SK-N-SH (cell line): ENCODE data around the gene SLC30A2. TPM values are rescaled to one million over a fixed set of nuclear protein-coding genes. Genes with fewer than 3 reads are reported as not detected.

Source experiments
- CTCF ChIA-PET: fragments of 300-600, 350-600 bp; formaldehyde crosslinking; extraction: SDS; loops from one replicate; lab custom pipeline; 2021; lab: Yijun Ruan, JAX
- POLR2A ChIA-PET: fragments of 350-600 bp; sonication (Branson Sonifier 250); formaldehyde crosslinking; extraction: SDS; loops from one replicate; lab custom pipeline; 2020; ENCODE audit warnings: antibody characterized with exemption, inconsistent platforms; lab: Yijun Ruan, JAX
- DNase-seq: peaks from one replicate; pipeline ENCODE4 v3.0.0; 2012
- H2AFZ ChIP-seq: fragments of 200-600 bp; sonication (generic); 2 replicates; pipeline ENCODE4 v1.8.1; 2016; ENCODE audit warnings: antibody characterized with exemption, mild to moderate bottlenecking, low read depth
- H3F3A ChIP-seq: fragments of 200-600 bp; sonication (generic); replicated peaks from 2 replicates; pipeline ENCODE3; 2016; ENCODE audit warnings: antibody characterized with exemption, mild to moderate bottlenecking; ENCODE audit not compliant: insufficient read depth
- H3K27ac ChIP-seq, 2 experiments: fragments of 200-500 bp in 1 of 2; fragments of 200-600 bp in 1 of 2; sonication (Bioruptor generic) in 1 of 2; sonication (generic), shearing (Covaris generic) in 1 of 2; 2 replicates each; pipeline versions ENCODE4 v1.5.1 to v1.6.1; 2014 to 2016; ENCODE audit warnings: low read depth in 2 of 2, inconsistent platforms in 1 of 2, low read length in 1 of 2, mild to moderate bottlenecking in 1 of 2, mixed read lengths in 1 of 2
- H3K27me3 ChIP-seq: fragments of 200-600 bp; sonication (generic), shearing (Covaris generic); 2 replicates; pipeline ENCODE4 v1.6.1; 2016; ENCODE audit warnings: mixed run types; ENCODE audit not compliant: insufficient read depth
- H3K36me3 ChIP-seq, 2 experiments: fragments of 200-500 bp in 1 of 2; fragments of 200-600 bp in 1 of 2; sonication (Bioruptor generic) in 1 of 2; sonication (generic) in 1 of 2; replicated peaks in 1 of 2; 2 replicates each; pipeline versions ENCODE3 to v1.5.1; 2014 to 2016; ENCODE audit warnings: low read length in 1 of 2, mild to moderate bottlenecking in 1 of 2; ENCODE audit not compliant: insufficient read depth in 2 of 2, control insufficient read depth in 1 of 2
- H3K4me1 ChIP-seq, 2 experiments: fragments of 200-500 bp in 1 of 2; fragments of 200-600 bp in 1 of 2; sonication (Bioruptor generic) in 1 of 2; sonication (generic), shearing (Covaris generic) in 1 of 2; 2 replicates each; pipeline versions ENCODE4 v1.5.1 to v1.6.1; 2014 to 2016; ENCODE audit warnings: low read depth in 1 of 2, low read length in 1 of 2, mixed run types in 1 of 2; ENCODE audit not compliant: insufficient read depth in 2 of 2, control insufficient read depth in 1 of 2
- H3K4me2 ChIP-seq: fragments of 200-600 bp; sonication (generic), shearing (Covaris generic); 2 replicates; pipeline ENCODE4 v1.6.1; 2017; ENCODE audit warnings: mixed run types
- H3K4me3 ChIP-seq, 2 experiments: fragments of 200-500 bp in 1 of 2; fragments of 200-600 bp in 1 of 2; sonication (Bioruptor generic) in 1 of 2; sonication (generic), shearing (Covaris generic) in 1 of 2; 2 replicates each; pipeline versions ENCODE4 v1.5.1 to v1.8.1; 2014 to 2016; ENCODE audit warnings: low read depth in 2 of 2, inconsistent platforms in 1 of 2, low read length in 1 of 2, mild to moderate bottlenecking in 1 of 2, mixed read lengths in 1 of 2, moderate library complexity in 1 of 2
- H3K79me2 ChIP-seq: fragments of 200-600 bp; sonication (generic); 2 replicates; pipeline ENCODE4 v1.8.1; 2017; ENCODE audit warnings: mild to moderate bottlenecking; ENCODE audit not compliant: insufficient read depth
- H3K9ac ChIP-seq: fragments of 200-600 bp; sonication (generic); 2 replicates; pipeline ENCODE4 v1.6.1; 2017; ENCODE audit warnings: mixed run types
- H3K9me2 ChIP-seq: fragments of 200-600 bp; sonication (generic); 2 replicates; pipeline ENCODE4 v1.6.1; 2017; ENCODE audit warnings: mixed run types
- H3K9me3 ChIP-seq: fragments of 200-600 bp; sonication (generic); 2 replicates; pipeline ENCODE4 v1.6.1; 2017; ENCODE audit warnings: mixed run types, mild to moderate bottlenecking, moderate library complexity
- H4K20me1 ChIP-seq: fragments of 200-600 bp; sonication (generic); 2 replicates; pipeline ENCODE4 v1.6.1; 2017; ENCODE audit warnings: mild to moderate bottlenecking, mixed run types; ENCODE audit not compliant: insufficient read depth
- ELF1 ChIP-seq: IDR thresholded peaks from 2 replicates; pipeline ENCODE4 v1.4.0; 2012
- EZH2phosphoT487 ChIP-seq: fragments of 200-600 bp; sonication (generic); IDR thresholded peaks from 2 replicates; pipeline ENCODE4 v1.6.1; 2017; ENCODE audit warnings: low read depth, mixed run types, mild to moderate bottlenecking, antibody characterized with exemption, moderate library complexity, borderline replicate concordance
- FOXJ3 ChIP-seq: sonication (generic); formaldehyde crosslinking; IDR thresholded peaks from 2 replicates; pipeline ENCODE4 v1.5.1; 2020; ENCODE audit warnings: mild to moderate bottlenecking, missing genetic modification reagents
- GATA2 ChIP-seq: sonication (generic); formaldehyde crosslinking; IDR thresholded peaks from 2 replicates; pipeline ENCODE4 v1.5.0; 2020; ENCODE audit warnings: mild to moderate bottlenecking, missing genetic modification reagents
- MEF2A ChIP-seq: IDR thresholded peaks from 2 replicates; pipeline ENCODE4 v1.4.0; 2012; ENCODE audit warnings: low read depth, borderline replicate concordance
- MXI1 ChIP-seq: IDR thresholded peaks from 2 replicates; pipeline ENCODE4 v1.6.1; 2012; ENCODE audit warnings: mild to moderate bottlenecking, low read depth, low read length, improper control_type of control experiment
- NFIC ChIP-seq: IDR thresholded peaks from 2 replicates; pipeline ENCODE4 v1.4.0; 2012; ENCODE audit warnings: borderline replicate concordance
- NRF1 ChIP-seq: IDR thresholded peaks from 2 replicates; pipeline ENCODE4 v1.6.1; 2012; ENCODE audit warnings: low read depth, mild to moderate bottlenecking, low read length
- RAD21 ChIP-seq: IDR thresholded peaks from 2 replicates; pipeline ENCODE4 v1.6.1; 2012; ENCODE audit warnings: mild to moderate bottlenecking, low read length
- RCOR1 ChIP-seq: fragments of 150-350 bp; IDR thresholded peaks from 2 replicates; pipeline ENCODE4 v1.6.1; 2017; ENCODE audit warnings: antibody characterized with exemption, low read length
- SIN3A ChIP-seq: IDR thresholded peaks from 2 replicates; pipeline ENCODE4 v1.6.1; 2012; ENCODE audit warnings: low read depth, mild to moderate bottlenecking, low read length, moderate library complexity, borderline replicate concordance
- whole genome bisulfite sequencing: methylation state at CpG from one replicate; pipeline ENCODE4 v1.1.6; 2017; ENCODE audit warnings: low lambda C conversion rate; 5-methylcytosine and 5-hydroxymethylcytosine counted together
- polyA plus RNA-seq, 3 experiments: library from polyadenylated mRNA; depleted of rRNA; stranded (reverse); fragments of >200 nt; gene quantifications; 2 replicates each; pipeline ENCODE4 v1.2.3, GENCODE V29; 2012
- TF ChIP-seq, protein P1 (sequence below): fragments of 200-600 bp; sonication (generic); IDR thresholded peaks from 2 replicates; pipeline ENCODE4 v1.6.1; 2017; ENCODE audit warnings: antibody characterized with exemption, mild to moderate bottlenecking, moderate library complexity
- TF ChIP-seq, protein P2 (sequence below): IDR thresholded peaks from 2 replicates; pipeline ENCODE4 v1.4.0; 2012; ENCODE audit warnings: low read depth, borderline replicate concordance
- TF ChIP-seq, protein P3 (sequence below): IDR thresholded peaks from 2 replicates; pipeline ENCODE4 v1.6.1; 2012; ENCODE audit warnings: mild to moderate bottlenecking, low read depth, low read length, moderate library complexity
- TF ChIP-seq, protein P4 (sequence below): IDR thresholded peaks from 2 replicates; pipeline ENCODE4 v1.4.0; 2012; ENCODE audit warnings: low read depth, borderline replicate concordance
- TF ChIP-seq, protein P5 (sequence below): fragments of 150-350 bp; IDR thresholded peaks from 2 replicates; pipeline ENCODE4 v1.6.1; 2017; ENCODE audit warnings: antibody characterized with exemption, low read length, low read depth, borderline replicate concordance
- TF ChIP-seq, protein P6 (sequence below): IDR thresholded peaks from 2 replicates; pipeline ENCODE4 v1.4.0; 2012; ENCODE audit warnings: low read depth

SLC30A2 gene
- polyA plus RNA-seq, 1 of the 3 experiments (the other 2 are of a cell fraction), result not detected

DNA sequence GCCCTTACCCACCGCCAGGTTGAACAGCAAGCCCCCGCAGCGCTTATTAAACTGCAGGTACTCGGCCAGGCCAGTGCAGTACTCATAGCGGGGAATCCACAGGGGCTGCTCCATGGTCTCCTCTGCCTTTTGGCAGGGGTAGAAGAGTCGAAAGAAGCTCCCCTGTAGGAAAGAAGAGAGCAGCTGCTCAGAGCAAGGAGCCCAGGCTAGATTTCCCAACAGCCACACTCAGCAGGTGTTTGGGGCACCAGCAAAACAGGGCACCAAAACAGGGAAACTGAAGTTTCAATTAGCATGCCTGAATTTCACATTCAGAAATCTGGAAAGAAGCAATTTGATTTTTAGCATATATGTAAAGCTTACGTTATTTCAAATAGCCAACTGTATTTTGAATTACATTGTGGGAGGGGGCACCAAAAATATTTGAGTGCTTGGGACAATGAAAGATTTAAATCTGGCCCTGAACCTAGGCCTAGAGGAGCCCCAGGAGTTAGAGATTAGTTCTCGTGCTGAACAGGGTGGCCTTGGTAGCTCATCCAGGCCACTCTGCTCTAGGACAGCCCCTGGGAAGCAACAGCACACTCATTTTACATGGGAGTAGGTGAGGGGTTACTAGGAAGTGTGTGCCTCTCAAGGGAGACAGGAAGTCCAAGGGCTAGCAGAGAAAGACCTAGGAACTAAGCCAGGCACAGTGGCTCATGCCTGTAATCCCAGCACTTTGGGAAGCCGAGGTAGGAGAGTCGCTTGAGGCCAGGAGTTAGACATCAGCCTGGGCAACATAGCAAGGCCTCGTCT lies 56.3 kb downstream of the SLC30A2 start:
- POLR2A ChIA-PET, result no interaction called here
- H3K27me3 ChIP-seq, result no peaks in the 10 kb centered on the region

More for the DNA sequence above, 56.3 kb downstream of the SLC30A2 start:
- Histone ChIP-seq H3K9ac (no peak overlapping the region), H3K27ac (no peak overlapping the region), H2AFZ (no peak overlapping the region), H3F3A (no peaks in the 10 kb centered on the region), H3K79me2 (no peaks in the 10 kb centered on the region), H3K36me3 (peaks cover 10 to 26% of the 10 kb centered on the region in 2 experiments), H3K4me1 (peaks cover 0 to 6% of the 10 kb centered on the region in 2 experiments; a peak in 2 of 4 replicates), H3K9me2 (no peaks in the 10 kb centered on the region), H3K4me3 (no peak overlapping the region), H4K20me1 (no peaks in the 10 kb centered on the region), H3K4me2 (no peak overlapping the region), H3K9me3 (no peaks in the 10 kb centered on the region)
- no peak for DNase-seq
- no peak for TF ChIP-seq FOXJ3 (CRISPR knock-in tag)
- TF ChIP-seq, protein P1, sequence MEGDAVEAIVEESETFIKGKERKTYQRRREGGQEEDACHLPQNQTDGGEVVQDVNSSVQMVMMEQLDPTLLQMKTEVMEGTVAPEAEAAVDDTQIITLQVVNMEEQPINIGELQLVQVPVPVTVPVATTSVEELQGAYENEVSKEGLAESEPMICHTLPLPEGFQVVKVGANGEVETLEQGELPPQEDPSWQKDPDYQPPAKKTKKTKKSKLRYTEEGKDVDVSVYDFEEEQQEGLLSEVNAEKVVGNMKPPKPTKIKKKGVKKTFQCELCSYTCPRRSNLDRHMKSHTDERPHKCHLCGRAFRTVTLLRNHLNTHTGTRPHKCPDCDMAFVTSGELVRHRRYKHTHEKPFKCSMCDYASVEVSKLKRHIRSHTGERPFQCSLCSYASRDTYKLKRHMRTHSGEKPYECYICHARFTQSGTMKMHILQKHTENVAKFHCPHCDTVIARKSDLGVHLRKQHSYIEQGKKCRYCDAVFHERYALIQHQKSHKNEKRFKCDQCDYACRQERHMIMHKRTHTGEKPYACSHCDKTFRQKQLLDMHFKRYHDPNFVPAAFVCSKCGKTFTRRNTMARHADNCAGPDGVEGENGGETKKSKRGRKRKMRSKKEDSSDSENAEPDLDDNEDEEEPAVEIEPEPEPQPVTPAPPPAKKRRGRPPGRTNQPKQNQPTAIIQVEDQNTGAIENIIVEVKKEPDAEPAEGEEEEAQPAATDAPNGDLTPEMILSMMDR, result no peak
- TF ChIP-seq, protein P2, sequence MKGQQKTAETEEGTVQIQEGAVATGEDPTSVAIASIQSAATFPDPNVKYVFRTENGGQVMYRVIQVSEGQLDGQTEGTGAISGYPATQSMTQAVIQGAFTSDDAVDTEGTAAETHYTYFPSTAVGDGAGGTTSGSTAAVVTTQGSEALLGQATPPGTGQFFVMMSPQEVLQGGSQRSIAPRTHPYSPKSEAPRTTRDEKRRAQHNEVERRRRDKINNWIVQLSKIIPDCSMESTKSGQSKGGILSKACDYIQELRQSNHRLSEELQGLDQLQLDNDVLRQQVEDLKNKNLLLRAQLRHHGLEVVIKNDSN, result no peak
- TF ChIP-seq MXI1, result no peak
- TF ChIP-seq, protein P3, sequence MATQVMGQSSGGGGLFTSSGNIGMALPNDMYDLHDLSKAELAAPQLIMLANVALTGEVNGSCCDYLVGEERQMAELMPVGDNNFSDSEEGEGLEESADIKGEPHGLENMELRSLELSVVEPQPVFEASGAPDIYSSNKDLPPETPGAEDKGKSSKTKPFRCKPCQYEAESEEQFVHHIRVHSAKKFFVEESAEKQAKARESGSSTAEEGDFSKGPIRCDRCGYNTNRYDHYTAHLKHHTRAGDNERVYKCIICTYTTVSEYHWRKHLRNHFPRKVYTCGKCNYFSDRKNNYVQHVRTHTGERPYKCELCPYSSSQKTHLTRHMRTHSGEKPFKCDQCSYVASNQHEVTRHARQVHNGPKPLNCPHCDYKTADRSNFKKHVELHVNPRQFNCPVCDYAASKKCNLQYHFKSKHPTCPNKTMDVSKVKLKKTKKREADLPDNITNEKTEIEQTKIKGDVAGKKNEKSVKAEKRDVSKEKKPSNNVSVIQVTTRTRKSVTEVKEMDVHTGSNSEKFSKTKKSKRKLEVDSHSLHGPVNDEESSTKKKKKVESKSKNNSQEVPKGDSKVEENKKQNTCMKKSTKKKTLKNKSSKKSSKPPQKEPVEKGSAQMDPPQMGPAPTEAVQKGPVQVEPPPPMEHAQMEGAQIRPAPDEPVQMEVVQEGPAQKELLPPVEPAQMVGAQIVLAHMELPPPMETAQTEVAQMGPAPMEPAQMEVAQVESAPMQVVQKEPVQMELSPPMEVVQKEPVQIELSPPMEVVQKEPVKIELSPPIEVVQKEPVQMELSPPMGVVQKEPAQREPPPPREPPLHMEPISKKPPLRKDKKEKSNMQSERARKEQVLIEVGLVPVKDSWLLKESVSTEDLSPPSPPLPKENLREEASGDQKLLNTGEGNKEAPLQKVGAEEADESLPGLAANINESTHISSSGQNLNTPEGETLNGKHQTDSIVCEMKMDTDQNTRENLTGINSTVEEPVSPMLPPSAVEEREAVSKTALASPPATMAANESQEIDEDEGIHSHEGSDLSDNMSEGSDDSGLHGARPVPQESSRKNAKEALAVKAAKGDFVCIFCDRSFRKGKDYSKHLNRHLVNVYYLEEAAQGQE, result no peak
- no peak for TF ChIP-seq RCOR1
- TF ChIP-seq NFIC, result no peak
- TF ChIP-seq, protein P4, sequence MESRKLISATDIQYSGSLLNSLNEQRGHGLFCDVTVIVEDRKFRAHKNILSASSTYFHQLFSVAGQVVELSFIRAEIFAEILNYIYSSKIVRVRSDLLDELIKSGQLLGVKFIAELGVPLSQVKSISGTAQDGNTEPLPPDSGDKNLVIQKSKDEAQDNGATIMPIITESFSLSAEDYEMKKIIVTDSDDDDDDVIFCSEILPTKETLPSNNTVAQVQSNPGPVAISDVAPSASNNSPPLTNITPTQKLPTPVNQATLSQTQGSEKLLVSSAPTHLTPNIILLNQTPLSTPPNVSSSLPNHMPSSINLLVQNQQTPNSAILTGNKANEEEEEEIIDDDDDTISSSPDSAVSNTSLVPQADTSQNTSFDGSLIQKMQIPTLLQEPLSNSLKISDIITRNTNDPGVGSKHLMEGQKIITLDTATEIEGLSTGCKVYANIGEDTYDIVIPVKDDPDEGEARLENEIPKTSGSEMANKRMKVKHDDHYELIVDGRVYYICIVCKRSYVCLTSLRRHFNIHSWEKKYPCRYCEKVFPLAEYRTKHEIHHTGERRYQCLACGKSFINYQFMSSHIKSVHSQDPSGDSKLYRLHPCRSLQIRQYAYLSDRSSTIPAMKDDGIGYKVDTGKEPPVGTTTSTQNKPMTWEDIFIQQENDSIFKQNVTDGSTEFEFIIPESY, result no peak
- TF ChIP-seq EZH2phosphoT487, result no peak
- TF ChIP-seq, protein P5, sequence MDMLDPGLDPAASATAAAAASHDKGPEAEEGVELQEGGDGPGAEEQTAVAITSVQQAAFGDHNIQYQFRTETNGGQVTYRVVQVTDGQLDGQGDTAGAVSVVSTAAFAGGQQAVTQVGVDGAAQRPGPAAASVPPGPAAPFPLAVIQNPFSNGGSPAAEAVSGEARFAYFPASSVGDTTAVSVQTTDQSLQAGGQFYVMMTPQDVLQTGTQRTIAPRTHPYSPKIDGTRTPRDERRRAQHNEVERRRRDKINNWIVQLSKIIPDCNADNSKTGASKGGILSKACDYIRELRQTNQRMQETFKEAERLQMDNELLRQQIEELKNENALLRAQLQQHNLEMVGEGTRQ, result no peak
- TF ChIP-seq GATA2 (CRISPR knock-in tag), result no peak
- TF ChIP-seq NRF1, result no peak
- TF ChIP-seq RAD21, result no peak
- TF ChIP-seq, protein P6, sequence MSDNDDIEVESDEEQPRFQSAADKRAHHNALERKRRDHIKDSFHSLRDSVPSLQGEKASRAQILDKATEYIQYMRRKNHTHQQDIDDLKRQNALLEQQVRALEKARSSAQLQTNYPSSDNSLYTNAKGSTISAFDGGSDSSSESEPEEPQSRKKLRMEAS, result no peak
- no peak for TF ChIP-seq ELF1
- no peak for TF ChIP-seq MEF2A
- TF ChIP-seq SIN3A, result no peak
- CTCF ChIA-PET, result interaction anchor here (1.0 to 6.7 kb wide), 3 partner anchors 8 to 94 kb away, joined by 3 to 34 read pairs (median 4); partner anchors contain the start of gene PAFAH2
- WGBS, result 94% methylated on average over 6 of the region's 11 CpGs
